ENCODE measurements around the gene FBXO15.

FBXO15 gene

GRCh38 chr18:74185860-74186259 is 38.2 kb upstream of the FBXO15 start:
- TF ChIP-seq CTCF (conservative IDR thresholded peaks at IDR 0.05; ENCODE audit: low read depth, low read length): no peak
- no peak for DNase-seq (ENCODE audit: low read depth)
- H3K4me3 ChIP-seq (ENCODE audit: low read length): no peak overlapping the region

- DNase-seq (ENCODE audit: low read depth): no peak
- no peak for TF ChIP-seq CTCF (conservative IDR thresholded peaks at IDR 0.05; ENCODE audit: low read depth, low read length)
- no peak overlapping the region for H3K4me3 ChIP-seq (ENCODE audit: low read length)
Measured at GRCh38 chr18:74184875-74185274, 37.2 kb upstream of the FBXO15 start.

GRCh38 chr18:74183130-74183529 is 35.5 kb upstream of the FBXO15 start:
- DNase-seq (ENCODE audit: low read depth): no peak
- no peak for TF ChIP-seq CTCF (conservative IDR thresholded peaks at IDR 0.05; ENCODE audit: low read depth, low read length)
- H3K4me3 ChIP-seq (ENCODE audit: low read length): no peak overlapping the region

GRCh38 chr18:74182335-74182734 is 34.7 kb upstream of the FBXO15 start:
- DNase-seq (ENCODE audit: low read depth): no peak
- H3K4me3 ChIP-seq (ENCODE audit: low read length): no peak overlapping the region
- no peak for TF ChIP-seq CTCF (conservative IDR thresholded peaks at IDR 0.05; ENCODE audit: low read depth, low read length)

GRCh38 chr18:74179623-74180199 is 32.1 kb upstream of the FBXO15 start:
- DNase-seq (ENCODE audit: low read depth): no peak
- TF ChIP-seq CTCF (conservative IDR thresholded peaks at IDR 0.05; ENCODE audit: low read depth, low read length): no peak

GRCh38 chr18:74178884-74179283 is 31.2 kb upstream of the FBXO15 start:
- no peak for TF ChIP-seq CTCF (conservative IDR thresholded peaks at IDR 0.05; ENCODE audit: low read depth, low read length)
- no peak overlapping the region for H3K4me3 ChIP-seq (ENCODE audit: low read length)
- DNase-seq (ENCODE audit: low read depth): no peak

More at GRCh38 chr18:74179623-74180199, 32.1 kb upstream of the FBXO15 start:
- no peak overlapping the region for H3K4me3 ChIP-seq (ENCODE audit: low read length)

- DNase-seq (ENCODE audit: low read depth): no peak
- TF ChIP-seq CTCF (conservative IDR thresholded peaks at IDR 0.05; ENCODE audit: low read depth, low read length): no peak
- no peak overlapping the region for H3K4me3 ChIP-seq (ENCODE audit: low read length)
Measured at GRCh38 chr18:74175658-74176057, 28.0 kb upstream of the FBXO15 start.

Measured in retinal pigment epithelial cell (primary cell).